HL-60/S4 treated with phorbol 12-myristate 13-acetate at 8.2 ng/mL for 4 days and 3 days (cell line): ENCODE data around the gene IGSF21.

Experiments used
- in situ Hi-C: fragments of 300-500 bp; cut with MboI; formaldehyde crosslinking; loops from 2 replicates; pipeline ENCODE4 v1.15.0; 2022; ENCODE audit warnings: low sequenced_read_pairs

Gene IGSF21

DNA sequence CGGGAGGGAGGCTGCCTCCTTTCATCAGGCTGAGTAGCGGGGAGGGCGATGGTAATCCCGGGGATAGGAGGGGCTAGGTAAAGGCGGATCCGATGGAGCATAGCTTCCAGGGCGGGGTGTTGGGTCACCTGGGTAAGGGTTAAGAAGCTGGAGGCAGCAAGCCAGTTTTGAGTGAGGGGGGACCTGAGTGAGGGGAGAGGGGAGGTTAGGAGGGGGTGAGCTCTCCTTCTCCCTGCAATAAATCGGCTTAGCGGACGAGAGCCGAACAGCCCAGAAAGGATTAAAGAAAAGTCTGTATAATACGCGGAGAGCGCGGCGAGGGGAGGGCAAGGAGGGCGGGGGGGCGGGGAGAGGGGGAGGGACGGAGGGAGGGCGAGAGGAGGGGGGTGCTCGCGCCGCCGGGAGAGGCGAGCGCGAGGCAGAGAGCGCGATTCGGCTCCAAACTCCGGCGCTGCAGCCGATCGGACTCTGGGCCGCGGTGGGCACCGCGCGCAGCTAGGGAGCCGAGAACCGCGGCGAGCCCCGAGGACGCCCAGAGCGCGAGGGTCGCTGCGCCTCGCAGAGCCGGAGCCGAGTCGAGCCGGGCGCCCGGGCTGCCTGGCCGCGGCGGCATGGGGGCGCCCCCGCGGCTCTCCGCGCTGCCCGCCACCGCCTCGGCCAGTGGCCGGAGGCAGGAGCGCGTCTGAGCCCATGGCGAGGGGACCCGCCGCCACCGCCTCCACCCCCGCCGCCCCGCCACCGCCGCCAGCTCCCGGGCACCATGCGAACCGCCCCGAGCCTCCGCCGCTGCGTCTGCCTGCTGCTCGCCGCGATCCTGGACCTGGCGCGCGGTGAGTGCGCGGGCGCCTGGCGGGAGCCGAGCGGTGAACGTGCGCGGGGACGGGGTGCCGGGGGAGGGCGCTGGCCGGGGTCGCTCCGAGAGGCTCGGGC is at the start of gene IGSF21:
TSS of gene IGSF21 (plus strand) at position 430 of the 930 bp plus-strand sequence. CDS start at position 761, 331 bp downstream.
- in situ Hi-C loops, result no loop called here

DNA sequence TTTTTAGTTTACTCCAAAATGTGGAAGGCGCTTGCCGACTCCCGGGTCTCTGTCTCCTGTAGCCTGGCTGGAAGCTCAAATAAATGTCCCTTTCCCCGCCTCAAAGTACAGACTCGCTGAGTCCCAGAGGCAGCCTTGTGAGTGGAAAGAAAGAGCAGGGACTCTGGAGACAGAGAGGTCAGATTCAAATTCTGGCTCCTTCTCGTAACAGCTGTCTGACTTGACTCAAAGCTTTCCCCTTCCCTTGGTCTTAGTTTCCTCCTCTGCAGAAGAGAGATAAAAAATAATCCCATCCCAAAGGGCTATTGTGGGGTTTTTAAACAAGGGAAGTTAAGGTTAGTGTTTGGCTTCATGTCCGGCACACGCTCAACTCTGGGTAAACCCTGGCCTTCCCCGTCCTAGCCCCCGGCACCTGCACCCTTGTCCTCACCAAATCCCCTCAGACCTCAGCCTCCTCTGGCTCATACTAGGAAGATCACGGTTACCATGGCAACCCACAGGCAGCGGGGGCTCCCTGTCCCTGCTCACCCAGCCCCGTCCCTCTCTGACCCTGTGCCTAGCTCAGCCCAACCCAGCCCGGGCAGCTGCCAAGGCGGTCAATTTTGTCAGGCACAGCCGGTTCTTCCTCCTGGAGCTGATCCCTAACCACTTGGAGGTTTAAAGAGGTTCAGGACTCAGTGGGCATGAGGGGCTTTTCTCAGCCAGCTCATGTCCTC is 49.2 kb upstream of the IGSF21 start:
- in situ Hi-C loops, result no loop called here

DNA sequence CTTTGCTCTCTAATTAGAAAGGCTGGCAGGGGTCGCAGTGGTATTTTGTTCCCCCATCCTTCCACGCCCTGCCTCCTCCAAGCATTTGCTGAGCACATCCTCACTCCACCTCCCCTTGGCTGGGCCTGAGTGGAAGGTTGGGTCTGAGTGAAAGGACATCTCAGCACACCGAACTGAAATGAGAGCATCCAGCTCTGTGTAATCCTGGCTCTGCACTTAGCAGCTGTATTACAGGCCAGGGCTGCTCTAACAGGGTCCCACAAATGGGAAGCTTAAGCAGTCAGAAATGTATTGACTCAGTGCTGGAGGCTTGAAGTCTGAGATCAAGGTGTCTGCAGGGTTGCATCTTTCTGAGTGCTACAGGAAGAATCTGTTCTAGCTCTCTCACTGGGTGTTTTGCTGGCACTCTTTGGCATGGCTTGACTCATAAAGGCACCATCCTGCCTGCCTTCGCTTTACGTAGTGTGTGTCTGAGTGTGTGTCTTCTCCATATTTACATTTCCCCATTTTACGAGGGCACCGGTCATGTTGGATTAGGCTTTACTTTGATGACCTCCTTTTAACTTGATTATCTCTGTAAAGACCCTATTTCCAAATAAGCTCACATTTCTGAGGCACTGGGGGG is 48.5 kb upstream of the IGSF21 start:
- in situ Hi-C loops, result no loop called here

DNA sequence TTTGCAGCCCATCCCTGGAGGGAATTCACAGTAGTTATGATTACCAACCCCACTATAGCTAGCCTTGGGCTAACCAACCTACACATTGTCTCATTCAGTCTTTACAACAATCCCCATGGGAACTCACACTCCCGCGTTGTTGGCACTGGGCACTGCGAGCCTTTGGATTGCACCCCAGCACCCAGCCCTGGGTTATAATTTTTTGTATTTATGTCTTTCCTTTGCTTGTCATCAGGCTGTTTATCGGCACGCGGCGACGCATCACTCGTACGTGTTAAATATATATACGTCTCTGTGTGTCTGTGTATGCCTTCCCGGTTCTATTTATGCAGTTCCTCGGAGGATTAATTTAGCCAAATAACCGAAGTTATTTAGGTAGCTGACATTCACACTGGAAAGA is 47.2 kb upstream of the IGSF21 start:
- in situ Hi-C loops, result no loop called here

DNA sequence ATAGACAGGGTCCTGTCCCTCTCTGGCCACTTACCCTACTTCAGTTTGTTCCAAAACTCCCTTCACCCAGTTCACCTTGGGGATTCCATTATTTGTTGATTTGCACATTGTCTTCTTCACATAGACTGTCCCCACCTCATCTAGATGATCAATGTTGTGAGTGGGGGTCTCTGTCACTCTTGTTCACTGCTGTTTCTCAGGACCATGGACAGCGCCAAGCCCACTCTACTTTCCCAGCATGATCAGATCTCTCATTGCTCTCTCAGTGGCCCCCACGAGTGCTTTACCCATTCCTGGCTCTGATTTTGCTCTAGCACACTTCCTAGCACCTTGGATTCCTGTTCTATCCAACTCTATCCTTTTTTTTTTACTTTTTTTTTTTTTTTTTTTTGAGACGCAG is 45.4 kb upstream of the IGSF21 start:
- in situ Hi-C loops, result no loop called here

DNA sequence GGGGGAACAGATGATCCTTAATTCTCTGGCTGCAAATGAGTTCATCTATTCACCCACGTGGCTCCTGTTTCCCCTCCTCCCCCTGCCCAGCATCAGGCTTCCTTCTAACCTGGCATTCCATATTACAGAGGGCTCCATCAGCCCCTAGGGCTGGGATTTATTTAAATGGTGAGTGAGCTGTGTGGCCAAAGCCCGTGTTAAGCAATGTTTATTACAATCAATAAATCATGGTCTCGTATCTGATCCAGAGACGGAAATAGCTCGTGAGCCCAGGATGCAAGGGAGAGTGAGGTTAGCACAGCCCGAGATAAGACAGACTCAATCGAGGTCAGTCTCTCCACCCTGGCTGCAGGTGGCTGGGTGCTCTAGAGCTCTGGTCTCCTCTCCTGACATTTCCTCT is 43.1 kb upstream of the IGSF21 start:
- in situ Hi-C loops, result no loop called here

DNA sequence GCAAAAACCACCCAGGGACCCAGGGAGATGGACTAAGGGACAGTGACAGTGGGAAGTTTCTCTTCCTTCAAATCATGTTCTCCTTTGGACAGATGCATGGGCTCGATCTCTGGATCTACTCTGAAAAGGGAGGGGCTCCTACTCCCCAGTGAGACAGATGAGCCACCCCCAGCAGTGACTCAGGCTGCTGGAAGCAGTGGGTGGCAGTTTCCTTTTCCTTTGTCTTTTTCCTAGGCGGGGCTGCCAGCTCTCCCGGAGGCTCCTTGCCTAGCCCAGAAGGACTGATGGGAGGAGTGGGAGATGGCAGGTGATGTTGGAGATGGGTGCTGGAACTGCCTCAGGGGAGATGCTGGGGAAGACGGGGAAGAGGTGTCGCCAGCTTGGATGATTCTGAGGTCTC is 41.0 kb upstream of the IGSF21 start:
- in situ Hi-C loops, result no loop called here

DNA sequence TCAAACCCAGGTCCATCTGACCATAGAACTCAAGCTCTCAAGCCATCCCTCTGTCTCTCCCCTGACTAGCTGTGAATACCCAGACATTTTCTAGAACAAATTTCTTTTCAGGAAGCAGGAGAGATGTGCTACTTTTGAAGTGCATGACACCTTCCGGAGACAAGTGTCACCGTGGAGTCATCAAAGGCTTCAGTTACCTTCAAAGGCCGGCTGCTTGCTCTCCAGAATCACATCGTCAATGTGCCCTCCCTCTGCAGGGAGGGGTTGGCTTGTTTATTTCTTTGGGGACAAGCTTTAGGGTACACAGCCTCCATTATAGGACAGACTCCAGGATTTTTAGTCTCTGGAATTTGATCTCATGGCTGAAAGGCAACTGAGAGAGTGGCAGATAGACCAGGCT is 37.7 kb upstream of the IGSF21 start:
- in situ Hi-C loops, result no loop called here

DNA sequence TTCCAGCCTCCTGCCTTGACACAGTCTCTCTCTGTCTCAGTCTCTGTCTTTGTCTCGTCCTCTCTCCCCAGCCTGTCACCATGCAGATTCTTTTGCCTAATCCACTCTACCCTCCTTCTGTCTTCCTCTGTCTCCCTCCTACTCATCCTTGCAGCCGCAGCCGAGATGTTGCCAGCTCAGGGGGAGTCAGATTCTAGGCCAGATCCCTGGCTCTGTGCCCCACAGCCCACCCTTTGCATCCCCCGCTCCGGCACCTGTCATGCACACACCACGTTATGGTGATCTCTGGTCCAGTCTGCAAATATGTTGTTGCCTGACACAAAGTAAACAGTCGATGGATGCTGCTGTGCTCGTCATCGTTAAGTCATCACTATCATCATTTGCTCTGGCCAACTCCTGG is 35.5 kb upstream of the IGSF21 start:
- in situ Hi-C loops, result no loop called here

DNA sequence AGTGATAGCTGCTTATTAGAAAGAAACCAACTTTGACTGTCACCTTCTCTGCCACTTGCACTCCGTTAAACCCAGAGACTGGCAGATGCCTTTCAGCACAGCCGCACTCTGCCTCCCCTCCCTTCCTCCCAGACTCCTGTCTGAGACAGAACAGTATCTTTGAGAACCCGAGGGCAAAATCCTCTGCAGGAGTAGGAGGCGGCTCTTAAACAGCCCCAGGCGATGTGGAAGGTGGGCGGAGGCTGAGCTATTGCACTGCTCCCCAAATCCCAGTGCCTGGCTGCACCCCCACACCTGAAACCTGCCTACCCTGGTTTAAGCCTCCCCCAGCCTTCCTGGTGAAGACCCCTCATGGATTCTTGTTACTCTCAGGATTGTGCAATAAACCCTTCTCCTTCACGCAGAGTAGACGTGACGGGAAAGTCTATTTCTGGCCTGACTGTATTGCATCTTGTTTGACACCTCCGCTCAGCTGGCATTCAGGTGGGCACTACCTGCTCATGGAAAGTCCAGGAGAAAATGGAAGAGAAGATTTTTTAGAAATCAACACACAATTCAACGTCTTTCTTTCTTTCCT is 34.4 kb upstream of the IGSF21 start:
- in situ Hi-C loops, result no loop called here

DNA sequence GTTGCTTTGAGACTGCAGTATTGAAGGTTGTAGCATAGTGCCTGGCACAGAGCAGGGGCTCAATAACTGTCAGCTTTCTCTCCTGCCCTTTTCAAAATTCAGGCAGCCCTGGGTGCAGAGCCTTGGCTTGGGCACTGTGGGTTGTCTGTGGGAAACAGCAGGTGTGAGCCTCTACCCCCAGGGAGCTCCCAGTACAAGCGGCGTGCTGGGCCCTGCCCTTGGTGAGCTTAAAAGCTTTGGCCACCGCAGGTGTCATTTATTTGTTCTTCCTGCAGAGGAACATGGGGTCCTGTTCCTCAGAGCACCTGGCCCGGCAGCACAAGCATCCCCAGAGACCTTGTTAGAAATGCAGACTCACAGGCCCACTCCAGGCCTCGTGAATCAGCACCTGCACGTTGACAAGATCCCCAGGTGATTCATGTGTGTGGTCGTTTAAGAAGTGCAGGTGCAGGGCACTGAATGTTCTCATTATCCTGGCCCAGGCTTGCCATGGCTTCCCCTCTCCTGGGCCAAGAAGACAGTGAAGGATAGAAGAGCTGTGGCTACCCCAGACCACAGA is 29.9 kb upstream of the IGSF21 start:
- in situ Hi-C loops, result no loop called here

DNA sequence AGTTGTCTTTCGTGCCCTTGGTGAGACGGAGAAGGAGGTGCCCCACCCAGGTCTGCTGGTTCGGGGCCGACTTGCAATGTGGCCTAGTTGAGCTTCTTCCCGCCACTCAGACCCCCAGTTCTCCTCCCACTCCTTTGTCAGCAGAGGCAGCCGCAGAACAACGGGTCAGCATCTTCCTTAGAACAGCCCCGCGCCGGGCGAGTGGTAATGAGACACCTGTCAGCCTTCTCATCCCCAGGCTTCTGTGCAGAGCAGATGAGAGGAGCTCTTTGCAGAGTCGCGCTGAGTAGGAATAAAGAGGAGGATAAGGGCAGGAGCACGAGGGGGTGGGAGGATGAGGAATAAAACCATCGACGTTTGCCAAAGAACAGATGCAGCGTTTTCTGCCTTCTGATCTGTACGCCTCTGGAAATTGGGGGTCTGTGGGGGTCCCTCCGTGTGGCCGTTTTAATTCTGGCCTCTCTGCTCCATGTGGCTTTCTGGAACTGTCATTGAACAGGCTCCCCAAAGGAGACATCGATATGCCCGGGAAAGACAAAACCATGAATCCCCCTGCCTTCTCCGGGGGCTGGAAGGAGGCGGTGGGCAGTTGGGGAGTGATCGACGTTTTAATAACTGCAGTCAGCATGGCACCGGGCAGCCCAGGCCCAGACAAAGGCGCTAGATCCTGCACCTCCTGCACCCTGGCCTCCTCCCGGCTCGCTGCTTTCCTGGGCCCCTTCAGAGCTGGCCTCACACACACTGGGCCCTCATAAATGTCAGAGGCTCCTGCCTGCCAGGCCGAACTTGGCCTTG is 27.5 kb upstream of the IGSF21 start:
- in situ Hi-C loops, result no loop called here

DNA sequence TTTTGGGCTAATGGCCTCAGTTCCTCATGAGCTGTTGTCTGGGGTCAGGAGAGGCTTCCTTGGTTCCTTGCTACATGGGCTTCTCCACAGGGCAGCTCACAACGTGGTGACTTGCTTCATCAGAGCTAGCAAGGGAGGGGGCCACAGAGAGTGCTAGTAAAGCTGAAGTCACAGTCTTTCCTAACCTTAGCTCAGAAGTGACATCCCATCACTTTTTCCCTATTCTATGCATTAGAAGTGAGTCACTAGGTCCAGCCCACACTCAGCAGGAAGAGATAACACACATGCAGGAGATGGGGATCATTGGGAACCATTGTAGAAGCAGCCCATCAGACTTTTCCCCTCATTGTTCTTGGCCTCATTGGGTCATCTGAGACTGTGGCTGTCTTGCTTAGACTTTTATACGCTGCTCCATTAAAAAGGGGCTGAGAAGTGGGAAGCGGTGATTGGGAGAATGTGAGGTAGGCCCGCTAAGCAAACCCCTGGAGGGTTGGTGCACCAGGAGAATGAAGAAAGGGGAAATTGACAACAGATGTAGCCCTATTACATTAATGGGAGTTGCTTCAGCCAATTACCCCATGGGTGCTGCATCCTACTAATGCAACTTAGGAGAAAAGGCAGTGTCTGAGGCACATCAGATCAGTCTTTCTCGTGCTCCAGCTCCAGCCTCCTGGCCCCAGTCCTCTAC is 22.1 kb upstream of the IGSF21 start:
- in situ Hi-C loops, result no loop called here

DNA sequence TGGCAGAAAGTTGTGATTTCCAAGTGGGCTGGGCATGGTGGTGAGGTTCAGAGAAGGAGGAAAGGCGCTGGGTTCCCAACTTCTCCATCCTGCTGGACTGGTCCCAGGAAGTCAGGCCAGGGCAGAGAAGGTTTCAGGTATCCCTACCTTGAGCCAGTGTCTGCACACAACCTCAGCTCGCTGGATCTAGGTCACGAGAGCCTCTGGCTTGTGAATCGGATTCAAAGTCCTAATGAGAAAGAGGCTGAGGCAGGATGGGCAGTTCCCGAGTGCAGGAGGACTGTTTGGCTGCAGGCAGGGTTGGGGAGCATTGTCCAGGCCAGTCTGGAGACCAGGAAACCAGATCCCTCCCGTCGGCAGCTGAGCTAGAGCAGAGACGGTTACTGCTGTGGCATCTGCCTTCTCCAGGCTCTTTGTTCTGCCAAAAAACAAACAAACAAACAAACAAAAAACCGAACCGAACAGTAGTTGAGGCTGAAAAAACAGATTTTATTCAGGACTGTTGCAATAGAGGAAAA is 19.5 kb upstream of the IGSF21 start:
- in situ Hi-C loops, result no loop called here

DNA sequence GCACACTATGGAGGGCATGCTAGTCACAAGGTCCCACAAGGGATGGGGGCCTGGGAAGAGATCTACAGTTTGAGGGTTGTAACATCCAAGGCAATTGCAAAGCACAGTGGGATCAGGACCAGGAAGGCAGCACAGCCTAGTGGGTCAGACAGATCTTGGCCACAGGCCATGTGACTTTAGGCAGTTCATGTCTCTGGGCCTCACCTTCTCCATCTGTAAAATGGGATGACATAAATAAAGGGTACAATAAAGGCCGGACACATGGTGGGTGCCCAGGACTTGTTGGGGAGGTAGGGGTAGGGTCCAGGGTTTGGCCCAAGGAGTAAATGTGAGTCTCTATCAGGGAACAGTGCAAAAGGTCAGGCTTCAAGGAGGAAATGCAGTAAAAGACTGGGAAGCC is 18.1 kb upstream of the IGSF21 start:
- in situ Hi-C loops, result no loop called here

DNA sequence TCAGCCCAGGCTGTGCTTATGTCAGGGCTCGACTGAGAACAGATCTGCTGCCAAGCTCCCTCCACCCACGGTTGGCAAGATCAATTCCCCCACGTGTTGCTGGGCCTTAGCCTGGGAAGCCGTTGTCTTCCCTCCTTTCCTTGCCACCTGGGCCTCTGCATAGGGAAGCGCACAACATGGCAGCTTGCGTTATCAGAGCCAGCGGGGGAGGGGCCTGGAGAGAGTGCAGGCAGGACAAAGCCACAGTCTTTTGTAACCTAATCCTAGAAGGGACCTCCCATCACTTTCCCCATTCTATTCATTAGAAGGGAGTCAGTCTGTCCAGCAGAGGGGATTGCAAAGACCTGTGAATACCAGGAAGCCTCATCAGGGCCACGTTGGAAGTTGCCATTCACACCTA is 17.0 kb upstream of the IGSF21 start:
- in situ Hi-C loops, result no loop called here

DNA sequence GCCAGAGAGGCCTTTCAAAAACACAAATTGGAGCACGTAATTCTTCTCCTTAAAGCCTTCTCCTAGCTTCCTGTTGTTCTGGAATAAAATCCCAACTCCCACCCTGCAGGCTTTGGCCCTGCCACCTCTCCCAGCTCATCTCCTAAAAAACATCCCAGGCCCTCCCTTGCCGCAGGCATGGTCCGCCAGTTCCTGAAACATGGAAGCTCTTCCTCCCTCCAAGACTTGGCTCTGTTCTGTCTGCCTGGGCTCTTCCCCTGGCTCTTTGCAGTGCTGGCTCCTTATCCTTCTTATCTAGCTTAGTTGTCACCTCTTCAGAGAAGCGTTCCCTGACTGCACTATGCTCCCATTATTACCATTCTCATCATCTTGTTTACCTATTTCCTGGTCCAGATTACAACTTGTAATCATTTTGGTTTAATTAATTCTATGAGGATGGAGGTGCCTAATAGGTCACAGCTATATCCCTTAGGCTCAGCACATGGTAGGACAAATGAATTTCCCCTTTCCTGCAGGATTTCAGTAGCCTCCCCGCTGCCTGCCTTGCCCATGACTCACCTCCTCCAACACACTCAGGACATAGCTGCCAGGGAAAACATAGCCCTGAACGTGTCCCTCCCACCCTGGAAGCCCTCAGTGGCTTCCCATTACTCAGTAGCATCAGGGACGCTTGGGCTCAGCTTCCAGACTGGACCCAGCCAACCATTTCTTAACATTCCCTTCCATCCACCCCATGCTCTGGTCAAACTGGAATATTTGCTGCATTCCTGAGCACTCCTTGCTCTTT is 15.7 kb upstream of the IGSF21 start:
- in situ Hi-C loops, result no loop called here

DNA sequence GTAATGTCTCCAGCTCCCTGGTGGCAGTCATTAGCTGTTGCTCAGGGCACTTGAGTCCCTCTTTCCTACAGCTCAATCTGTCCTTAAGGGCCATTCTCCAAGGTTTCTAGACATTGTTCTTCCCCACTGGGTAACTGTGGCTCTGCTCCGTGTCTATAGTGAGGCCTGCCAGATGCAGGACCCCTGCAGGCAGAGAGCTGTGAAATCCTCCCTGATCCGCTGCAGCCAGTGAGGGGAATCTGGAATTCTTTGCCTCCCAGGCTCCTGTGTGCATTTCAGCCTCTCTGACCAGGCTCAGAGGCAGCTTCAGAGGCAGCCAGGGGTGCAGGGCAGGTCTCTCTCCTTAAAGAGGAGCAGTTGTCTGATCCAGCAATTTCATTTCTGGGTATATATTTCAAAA is 14.4 kb upstream of the IGSF21 start:
- in situ Hi-C loops, result no loop called here

DNA sequence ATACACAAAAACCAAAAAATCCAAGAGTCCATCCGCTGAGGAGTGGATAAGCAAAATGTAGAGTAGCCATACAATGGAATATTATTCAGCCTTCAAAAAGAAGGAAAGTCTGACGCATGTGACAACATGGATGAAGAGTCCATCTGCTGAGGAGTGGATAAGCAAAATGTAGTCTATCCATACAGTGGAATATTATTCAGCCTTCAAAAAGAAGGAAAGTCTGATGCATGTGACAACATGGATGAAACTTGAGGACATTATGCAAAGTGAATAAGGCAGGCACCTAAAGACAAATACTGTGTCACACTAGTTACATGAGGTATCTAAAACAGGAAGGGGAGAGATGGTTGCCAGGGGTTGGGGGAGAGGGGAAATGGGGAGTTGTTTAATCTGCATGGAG is 14.0 kb upstream of the IGSF21 start:
- in situ Hi-C loops, result no loop called here
